Ovary (tissue), 9 donors: Measurements from ENCODE around the gene SUGP1. TPM values are rescaled to one million over a fixed set of nuclear protein-coding genes. Genes with fewer than 3 reads are reported as not detected.
A peak's percentile ranks its signal among the peaks of the same experiment; 100 is the strongest.

Experiments used
- DNase-seq, 5 donors: peaks; one replicate each; pipeline ENCODE4 v3.0.0-alpha.2; 2019 to 2020
- H3K27ac ChIP-seq, 2 donors: fragments of 200-600 bp; one replicate each; pipeline versions ENCODE4 v1.5.1 to v1.8.0; 2019 to 2022
- H3K27me3 ChIP-seq: fragments of 200-600 bp; one replicate; pipeline ENCODE4 v1.8.0; 2022
- H3K36me3 ChIP-seq: fragments of 200-600 bp; sonication (generic); one replicate; pipeline ENCODE4 v1.5.1; 2019
- H3K4me1 ChIP-seq: one replicate; pipeline ENCODE4 v1.8.1; 2013; ENCODE audit warnings: mild to moderate bottlenecking, moderate library complexity; ENCODE audit not compliant: insufficient read depth
- H3K4me3 ChIP-seq: fragments of 200-600 bp; sonication (generic); one replicate; pipeline ENCODE4 v1.5.1; 2017
- H3K9me3 ChIP-seq, 2 donors: fragments of 200-600 bp in 1 of 2; sonication (generic) in 1 of 2; one replicate each; pipeline versions ENCODE4 v1.5.1 to v1.8.1; 2013 to 2019; ENCODE audit warnings: mild to moderate bottlenecking in 1 of 2, moderate library complexity in 1 of 2
- CTCF ChIP-seq, 3 donors: fragments of 450-650 bp in 2 of 3; fragments of 200-600 bp in 1 of 3; IDR thresholded peaks; one replicate each; pipeline versions ENCODE4 v1.5.1 to v1.8.0; 2016 to 2022; ENCODE audit warnings: antibody characterized with exemption in 3 of 3, mild to moderate bottlenecking in 1 of 3
- EP300 ChIP-seq: sonication (generic); formaldehyde crosslinking; IDR thresholded peaks from one replicate; pipeline ENCODE4 v1.6.1; 2017; ENCODE audit warnings: antibody characterized with exemption
- POLR2A ChIP-seq: fragments of 450-650 bp; IDR thresholded peaks from one replicate; pipeline ENCODE4 v1.6.1; 2017; ENCODE audit warnings: antibody characterized with exemption, mild to moderate bottlenecking, moderate library complexity
- WGBS, 3 donors: extraction: QIAGEN DNeasy Blood & Tissue Kit in 1 of 3; methylation state at CpG; one replicate each; pipeline versions ENCODE4 v1.1.5 to v1.1.7; 2013 to 2017; 5-methylcytosine and 5-hydroxymethylcytosine counted together
- intact Hi-C, 4 donors: fragments of 100-400 bp; cut with DNase I; formaldehyde crosslinking; loops; one replicate each; pipeline versions ENCODE4 v1.11.0 to v1.15.1; 2022 to 2023
- polyA plus RNA-seq, 2 donors: library from polyadenylated mRNA; stranded (reverse); fragments of 200-250 nt in 1 of 2; fragments of 350-450 nt in 1 of 2; fragmentation: Illumina TruSeq in 1 of 2; extraction: RNeasy Lipid Tissue Mini Kit (QIAGEN cat#74804) in 1 of 2; gene quantifications; one replicate each; pipeline ENCODE4 v1.2.3, GENCODE V29; 2013 to 2014
- total RNA-seq, 7 donors: library from RNA; depleted of rRNA in 2 of 7; stranded (reverse); fragments of >200 nt in 2 of 7; fragmentation: NEBNext Ultra II Directional in 3 of 7; extraction: Animal tissue kit (Norgen Biotek cat#: 25700) in 3 of 7; gene quantifications; one replicate each; pipeline versions ENCODE4 v1.1.0 to v1.2.4, GENCODE V29; 2016 to 2023
- donor health status: DM: no; HTN: no; CAD: no; lungs with moderate emphysema.
- donor health status: DM: no; HTN: no; CAD: no.
- donor health status: Bipolar disorder and iron deficiency.
- donor health status: DM: yes; HTN: yes; CAD: no.
- donor health status: DM: no; HTN: no; CAD: no.
- donor health status: DM: yes; HTN: yes; CAD: no.

The SUGP1 gene
- total and polyA plus RNA-seq, 9 donors: 14.7 to 42.9 (median 36.6) TPM

- Histone ChIP-seq H3K9me3 (no peaks in the 10 kb centered on the region), H3K27me3 (no peaks in the 10 kb centered on the region), H3K27ac (no peak overlapping the region), H3K4me3 (no peak overlapping the region), H3K36me3 (no peaks in the 10 kb centered on the region), H3K4me1 (peaks cover 14% of the 10 kb centered on the region)
- WGBS, 3 donors: 85 to 88% (median 85%) methylated on average over 7 of the region's 7 CpGs
- DNase-seq: no peak
- TF ChIP-seq CTCF (IDR thresholded peaks at IDR 0.05): no peak
- no peak for TF ChIP-seq POLR2A
- no peak for TF ChIP-seq EP300
- intact Hi-C loops: no loop called here
Observed at GRCh38 chr19:19324059-19324770, 3.9 kb upstream of the SUGP1 start.

- WGBS, 3 donors: 1 to 2% (median 1%) methylated on average over 20 to 34 of the region's 34 CpGs
- intact Hi-C loops: no loop called here
- no peaks in the 10 kb centered on the region for H3K36me3 ChIP-seq
Observed at GRCh38 chr19:19321141-19321577, 850 bp upstream of the SUGP1 start.

GRCh38 chr19:19319732-19320360 is 463 bp downstream of the SUGP1 start:
- Histone ChIP-seq H3K4me1 (peaks cover 14% of the 10 kb centered on the region), H3K27me3 (no peaks in the 10 kb centered on the region), H3K9me3 (no peaks in the 10 kb centered on the region), H3K36me3 (no peaks in the 10 kb centered on the region), H3K4me3 (peak overlapping the region; percentile 66), H3K27ac (peak overlapping the region in 1 of 2 donors; percentile 82)
- DNase-seq: peak in 2 of 5 donors; percentile 18 to 31
- intact Hi-C loops: no loop called here
- no peak for TF ChIP-seq POLR2A
- TF ChIP-seq CTCF (IDR thresholded peaks at IDR 0.05): no peak
- TF ChIP-seq EP300: no peak
- 2 to 5% (median 2%) methylated on average over 31 to 32 of the region's 32 CpGs for WGBS, 3 donors

More at GRCh38 chr19:19321141-19321577, 850 bp upstream of the SUGP1 start:
- Histone ChIP-seq H3K27me3 (no peaks in the 10 kb centered on the region), H3K9me3 (no peaks in the 10 kb centered on the region), H3K4me1 (peaks cover 14% of the 10 kb centered on the region), H3K4me3 (peak overlapping the region; percentile 66), H3K27ac (peak overlapping the region; percentile 43 to 82)
- TF ChIP-seq CTCF (IDR thresholded peaks at IDR 0.05): no peak
- no peak for TF ChIP-seq EP300
- TF ChIP-seq POLR2A: no peak
- peak in 1 of 5 donors; percentile 41 for DNase-seq

GRCh38 chr19:19316082-19316481 is 4.2 kb downstream of the SUGP1 start:
- H3K27me3 ChIP-seq: no peaks in the 10 kb centered on the region
- H3K9me3 ChIP-seq: no peaks in the 10 kb centered on the region
- no peaks in the 10 kb centered on the region for H3K36me3 ChIP-seq
- no peak overlapping the region for H3K27ac ChIP-seq
- intact Hi-C loops: no loop called here
- H3K4me3 ChIP-seq: no peak overlapping the region
- DNase-seq: no peak
- WGBS, 3 donors: 73 to 91% (median 80%) methylated on average over 1 of the region's 1 CpG
- TF ChIP-seq CTCF (IDR thresholded peaks at IDR 0.05) (no peak), POLR2A (no peak), EP300 (no peak)
- peaks cover 7% of the 10 kb centered on the region for H3K4me1 ChIP-seq
